Stimulated activated naive B cell treated with anti-CD40 and anti-IgM and Interleukin-4, amounts not matched to agents 10 μg/mL and 1 μg/mL and 100 μg/mL, for 72 hours (primary cell): Measurements from ENCODE around the gene PNPLA7.

Experiments
- ATAC-seq, 2 donors: fragments of 150-1000 bp; cut with Tn5 transposase; replicated peaks; 2 replicates each; pipeline ENCODE4 v1.10.0; 2021; ENCODE audit warnings: moderate library complexity in 1 of 2
- DNase-seq: peaks from one replicate; pipeline ENCODE4 v3.0.0; 2021
- H3K27ac Mint-ChIP-seq: one replicate; pipeline ENCODE4 v1.8.0; 2022; ENCODE audit warnings: mild to moderate bottlenecking, mixed read lengths
- H3K27me3 Mint-ChIP-seq, 2 donors: one replicate each; pipeline ENCODE4 v1.8.0; 2022; ENCODE audit warnings: mixed read lengths in 2 of 2
- H3K36me3 Mint-ChIP-seq, 2 donors: one replicate each; pipeline ENCODE4 v1.8.0; 2022; ENCODE audit warnings: mixed read lengths in 2 of 2, mild to moderate bottlenecking in 1 of 2
- H3K4me1 Mint-ChIP-seq, 2 donors: one replicate each; pipeline ENCODE4 v1.8.0; 2022; ENCODE audit warnings: mixed read lengths in 2 of 2, mild to moderate bottlenecking in 1 of 2
- H3K4me3 Mint-ChIP-seq, 2 donors: one replicate each; pipeline ENCODE4 v1.8.0; 2022; ENCODE audit warnings: mild to moderate bottlenecking in 2 of 2, mixed read lengths in 2 of 2, moderate library complexity in 1 of 2
- H3K9me3 Mint-ChIP-seq, 2 donors: one replicate each; pipeline ENCODE4 v1.8.0; 2022; ENCODE audit warnings: mixed read lengths in 2 of 2, mild to moderate bottlenecking in 1 of 2

PNPLA7 gene

DNA sequence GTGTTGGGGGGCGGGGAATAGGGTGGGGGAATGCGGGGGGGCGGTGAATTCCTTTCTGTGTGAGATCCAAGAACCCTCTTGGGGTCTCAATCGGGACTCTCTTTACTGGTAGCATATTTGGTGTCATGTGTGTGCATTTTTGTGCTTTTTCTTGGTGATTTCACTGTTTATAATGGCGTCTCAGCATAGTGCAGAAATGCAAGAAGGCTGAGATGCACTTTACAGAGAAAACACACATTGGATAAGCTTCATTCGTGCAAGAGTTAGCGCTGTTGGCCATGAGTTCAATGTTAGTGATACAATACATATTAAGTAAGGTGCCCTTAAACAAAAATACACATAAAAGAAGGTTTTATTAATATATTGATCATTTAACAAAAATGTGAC is 108.3 kb downstream of the PNPLA7 start:
- H3K27ac Mint-ChIP-seq: no peak overlapping the region
- H3K9me3 Mint-ChIP-seq: no peaks in the 10 kb centered on the region

DNA sequence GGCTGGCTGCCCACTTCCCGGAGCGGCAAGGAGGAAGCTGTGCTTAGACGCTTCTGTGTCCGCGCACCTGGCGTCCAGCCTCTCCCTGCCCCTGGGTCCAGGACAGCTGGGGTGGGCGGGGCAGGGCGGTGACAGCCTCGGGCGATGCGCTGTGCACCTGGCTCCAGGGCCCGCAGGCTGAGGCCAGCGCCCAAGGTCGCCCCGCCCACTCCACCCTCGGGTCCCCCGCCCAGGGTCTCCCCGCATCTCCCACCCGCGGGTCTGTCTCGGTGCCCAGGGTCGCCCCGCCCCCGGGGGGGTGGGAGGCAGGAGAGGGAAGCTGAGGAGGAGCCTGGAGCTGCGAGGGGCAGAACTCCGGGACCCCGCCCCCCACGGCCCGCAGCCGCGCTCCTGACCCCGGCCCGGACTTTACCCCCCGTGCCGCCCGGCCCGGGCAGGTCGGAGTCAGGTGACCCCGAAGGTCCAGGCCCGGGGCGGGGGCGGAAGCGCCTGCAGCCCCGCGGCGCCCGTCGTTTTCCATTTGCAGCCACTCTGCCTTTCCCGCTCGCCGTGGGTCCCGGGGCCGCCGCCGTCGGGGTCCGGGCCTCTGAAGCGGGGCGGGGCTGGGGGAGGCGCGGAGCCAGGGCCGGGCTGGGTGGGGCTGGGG is 108.8 kb downstream of the PNPLA7 start, which contains the start of gene ENTPD8:
Gene ENTPD8, minus strand, starts transcription at position 69 of the 646 bp plus-strand sequence. CDS start 3,072 bp downstream, outside the sequence.
- DNase-seq (no peak), ATAC-seq (peak; percentile 38 to 43)
- Mint-ChIP-seq H3K4me1 (peaks cover 7 to 16% of the 10 kb centered on the region in 2 donors), H3K9me3 (no peaks in the 10 kb centered on the region), H3K27ac (no peak within 1 kb of the TSS), H3K27me3 (peaks cover 14 to 32% of the 10 kb centered on the region in 2 donors), H3K4me3 (peak within 1 kb of the TSS; percentile 69 to 75), H3K36me3 (no peaks in the 10 kb centered on the region)

More for the DNA sequence above, 108.3 kb downstream of the PNPLA7 start:
- no peak for ATAC-seq
- no peak for DNase-seq
- Mint-ChIP-seq H3K27me3 (peaks cover 14 to 32% of the 10 kb centered on the region in 2 donors), H3K36me3 (peaks cover 0 to under 1% of the 10 kb centered on the region in 2 donors), H3K4me3 (peak overlapping the region; percentile 69 to 75), H3K4me1 (peaks cover 8 to 20% of the 10 kb centered on the region in 2 donors)

DNA sequence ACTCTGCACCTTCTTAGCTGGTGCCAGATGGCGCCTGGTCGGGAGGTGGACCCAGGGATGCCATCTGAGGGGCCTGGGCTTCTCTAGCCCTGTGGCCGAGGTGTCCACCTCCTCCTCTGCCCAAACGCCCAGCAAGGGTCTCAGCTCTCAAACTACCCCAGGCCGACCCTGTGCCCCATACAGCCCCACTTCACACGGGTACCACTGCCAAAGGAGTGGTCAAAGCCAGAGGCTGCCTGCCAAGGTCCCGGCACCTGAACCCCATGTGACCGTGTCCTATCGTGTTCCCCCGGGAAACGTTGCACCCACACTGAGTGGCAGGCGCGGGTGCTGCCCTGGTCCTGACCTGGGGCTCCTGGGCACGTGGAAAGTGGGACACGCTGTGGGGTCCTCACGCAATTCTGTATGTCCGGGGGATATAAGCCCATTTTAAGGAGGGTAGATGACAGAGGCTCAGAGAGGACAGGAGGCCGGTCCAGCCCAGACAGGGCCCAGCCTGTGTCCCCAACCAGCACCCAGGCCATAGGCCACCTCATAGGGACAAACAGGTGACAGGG is 111.0 kb downstream of the PNPLA7 start:
- Mint-ChIP-seq H3K27ac (no peak overlapping the region), H3K4me1 (peaks cover 2 to 5% of the 10 kb centered on the region in 2 donors), H3K36me3 (no peaks in the 10 kb centered on the region), H3K27me3 (peaks cover 14 to 30% of the 10 kb centered on the region in 2 donors), H3K9me3 (no peaks in the 10 kb centered on the region), H3K4me3 (peak overlapping the region in 1 of 2 donors; percentile 48)
- DNase-seq: no peak
- ATAC-seq: no peak

DNA sequence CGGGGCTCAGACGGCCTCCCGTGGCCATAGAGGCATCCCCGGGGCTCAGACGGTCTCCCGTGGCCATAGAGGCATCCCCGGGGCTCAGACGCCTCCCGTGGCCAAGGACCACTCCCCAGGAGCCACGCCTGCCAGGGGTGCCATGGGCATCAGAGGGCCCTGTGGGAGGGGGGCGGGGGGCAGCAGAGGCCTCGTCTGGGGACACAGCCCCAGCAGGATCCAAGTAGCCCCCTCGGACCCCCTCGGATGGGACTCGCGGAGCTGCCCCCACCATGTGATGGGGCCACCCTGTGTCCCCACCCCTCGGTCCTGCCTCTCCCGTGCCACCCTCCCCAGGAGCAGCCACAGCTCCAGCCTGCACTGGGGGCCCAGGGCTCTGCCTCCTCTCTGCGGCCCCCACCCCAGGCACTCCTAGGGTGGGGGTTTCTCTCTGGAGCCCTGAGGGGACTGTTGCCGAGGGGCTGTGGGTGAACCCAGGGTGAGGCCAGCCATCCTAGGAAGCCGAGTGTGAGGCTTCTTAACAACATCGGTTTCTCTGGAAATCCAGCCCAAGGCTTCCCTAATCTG is 111.5 kb downstream of the PNPLA7 start:
- H3K36me3 Mint-ChIP-seq: no peaks in the 10 kb centered on the region
- no peaks in the 10 kb centered on the region for H3K9me3 Mint-ChIP-seq
- ATAC-seq: no peak
- peaks cover 2 to 5% of the 10 kb centered on the region in 2 donors for H3K4me1 Mint-ChIP-seq
- H3K27me3 Mint-ChIP-seq: peaks cover 14 to 25% of the 10 kb centered on the region in 2 donors
- H3K4me3 Mint-ChIP-seq: no peak overlapping the region
- DNase-seq: no peak
- no peak overlapping the region for H3K27ac Mint-ChIP-seq

DNA sequence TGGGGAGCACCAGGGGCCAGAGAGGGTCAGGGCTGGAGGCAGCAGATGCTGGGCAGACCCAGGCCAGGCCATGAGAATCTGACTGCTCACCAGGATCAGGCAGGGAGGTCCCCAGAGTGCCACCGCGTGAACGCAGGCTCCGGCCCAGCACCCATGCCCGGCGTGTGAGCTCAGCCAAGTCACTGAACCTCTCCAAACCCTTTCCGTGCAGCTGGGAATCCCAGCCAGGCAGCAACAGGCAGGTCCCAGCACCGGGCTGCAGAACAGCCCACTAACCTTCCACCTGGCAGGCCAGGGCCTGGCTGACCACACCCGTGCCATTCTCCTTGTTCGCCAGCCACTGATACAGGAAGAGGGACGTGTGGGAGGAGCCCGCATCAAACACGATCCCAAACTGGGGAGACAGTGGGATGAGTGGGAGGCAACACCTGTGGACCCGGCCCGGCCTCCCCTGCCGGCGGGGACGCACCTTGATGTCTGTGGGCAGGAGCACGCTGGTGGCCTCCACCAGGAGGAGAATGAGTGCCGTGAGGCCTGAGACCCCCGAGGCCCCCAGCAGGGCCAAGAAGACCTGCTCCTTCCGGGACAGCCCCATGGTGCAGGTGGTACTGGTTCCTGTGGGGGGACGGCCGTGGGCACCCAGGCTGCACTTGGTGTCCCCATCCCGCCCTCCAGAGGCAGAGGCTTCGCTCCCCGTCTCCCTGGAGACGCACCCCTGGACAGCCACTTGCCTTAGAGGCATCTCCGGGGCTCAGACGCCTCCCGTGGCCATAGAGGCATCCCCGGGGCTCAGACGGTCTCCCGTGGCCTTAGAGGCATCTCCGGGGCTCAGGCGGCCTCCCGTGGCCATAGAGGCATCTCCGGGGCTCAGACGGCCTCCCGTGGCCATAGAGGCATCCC is 112.3 kb downstream of the PNPLA7 start:
- Mint-ChIP-seq H3K9me3 (no peaks in the 10 kb centered on the region), H3K27ac (no peak overlapping the region)

DNA sequence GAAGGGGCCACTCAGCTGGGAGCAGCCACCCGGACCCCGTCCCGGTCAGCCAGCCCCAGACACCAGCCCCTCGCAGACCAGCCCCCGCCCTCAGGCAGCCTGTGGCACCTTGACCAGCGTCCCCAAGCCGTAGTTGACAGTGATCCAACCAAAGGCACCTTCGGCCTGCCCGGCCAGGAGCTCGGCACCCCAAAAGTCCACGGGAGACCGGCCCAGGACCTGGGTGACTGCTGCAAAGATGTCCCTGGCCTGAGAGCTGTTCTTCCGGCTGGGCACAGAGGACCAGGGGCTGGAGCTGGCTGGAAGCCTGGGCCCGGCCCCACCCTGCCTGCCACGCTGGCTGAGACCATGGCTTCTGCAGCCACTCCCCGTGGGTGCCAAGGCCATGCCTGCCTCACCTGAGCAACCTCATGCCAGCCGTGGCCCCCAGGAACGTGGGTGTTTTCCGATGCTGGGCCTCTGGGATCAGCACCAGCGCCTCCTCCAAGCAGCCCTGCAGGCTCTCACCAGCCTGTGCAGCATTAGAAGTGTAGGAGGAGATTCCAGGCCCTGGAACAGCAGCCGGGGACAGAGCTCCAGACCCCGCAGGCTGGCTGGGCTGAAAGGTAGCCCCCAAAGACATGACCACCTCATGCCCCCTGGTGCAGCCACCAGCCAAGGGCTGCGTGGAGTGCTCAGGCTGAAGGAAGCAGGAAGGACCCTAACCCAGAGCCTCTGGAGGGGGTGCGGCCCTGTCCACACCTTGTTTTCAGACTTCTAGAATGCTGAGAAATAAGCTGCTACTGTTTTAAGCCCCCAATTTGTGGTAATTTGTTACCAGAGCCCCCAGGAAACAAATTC is 113.2 kb downstream of the PNPLA7 start:
- peaks cover 2 to 3% of the 10 kb centered on the region in 2 donors for H3K4me1 Mint-ChIP-seq
- H3K4me3 Mint-ChIP-seq: no peak overlapping the region
- peaks cover 9 to 14% of the 10 kb centered on the region in 2 donors for H3K27me3 Mint-ChIP-seq
- H3K27ac Mint-ChIP-seq: no peak overlapping the region
- H3K36me3 Mint-ChIP-seq: no peaks in the 10 kb centered on the region
- no peaks in the 10 kb centered on the region for H3K9me3 Mint-ChIP-seq
- ATAC-seq (no peak), DNase-seq (no peak)

More for the DNA sequence above, 112.3 kb downstream of the PNPLA7 start:
- Mint-ChIP-seq H3K4me3 (no peak overlapping the region), H3K27me3 (peaks cover 14 to 20% of the 10 kb centered on the region in 2 donors), H3K4me1 (peaks cover 2 to 5% of the 10 kb centered on the region in 2 donors), H3K36me3 (no peaks in the 10 kb centered on the region)
- DNase-seq (no peak), ATAC-seq (no peak)

DNA sequence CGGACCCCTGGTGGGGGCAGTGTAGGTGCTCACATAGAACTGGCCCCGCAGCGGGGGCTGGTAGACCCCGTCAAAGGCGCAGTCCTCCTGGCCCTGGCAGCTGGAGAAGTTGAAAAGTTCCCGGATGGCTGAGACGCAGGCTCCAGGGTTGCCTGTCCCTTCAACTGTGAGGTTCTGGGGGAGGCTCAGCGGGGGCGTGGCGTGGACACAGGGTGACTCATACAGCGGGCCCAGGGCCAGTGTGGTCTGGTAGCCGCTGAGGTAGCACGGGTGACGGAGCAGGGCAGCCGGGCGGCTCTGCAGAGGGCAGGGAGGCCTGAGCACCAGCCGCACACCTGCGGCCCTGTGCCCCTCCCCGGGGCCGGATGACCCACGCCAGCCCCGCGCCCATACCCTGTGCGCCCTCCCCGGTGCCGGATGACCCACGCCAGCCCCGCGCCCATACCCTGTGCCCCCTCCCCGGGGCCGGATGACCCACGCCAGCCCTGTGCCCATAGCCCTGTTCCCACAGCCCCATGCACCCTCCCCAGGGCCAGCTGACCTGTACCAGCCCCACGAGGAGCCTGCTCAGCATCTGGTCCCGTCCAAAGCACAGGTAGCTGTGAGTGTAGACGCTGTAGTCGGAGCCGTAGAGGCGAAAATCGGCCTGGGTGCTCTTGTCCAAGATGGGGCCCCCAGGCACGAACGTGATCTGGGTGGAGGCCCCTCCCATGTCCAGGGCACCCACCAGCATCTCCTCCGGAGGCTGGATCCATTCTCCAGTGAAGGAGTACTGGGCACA is 114.0 kb downstream of the PNPLA7 start:
- Mint-ChIP-seq H3K4me1 (no peaks in the 10 kb centered on the region), H3K27me3 (peaks cover 8 to 14% of the 10 kb centered on the region in 2 donors), H3K27ac (no peak overlapping the region), H3K4me3 (no peak overlapping the region), H3K9me3 (no peaks in the 10 kb centered on the region), H3K36me3 (no peaks in the 10 kb centered on the region)
- ATAC-seq: peak; percentile 66 to 71
- DNase-seq: no peak

DNA sequence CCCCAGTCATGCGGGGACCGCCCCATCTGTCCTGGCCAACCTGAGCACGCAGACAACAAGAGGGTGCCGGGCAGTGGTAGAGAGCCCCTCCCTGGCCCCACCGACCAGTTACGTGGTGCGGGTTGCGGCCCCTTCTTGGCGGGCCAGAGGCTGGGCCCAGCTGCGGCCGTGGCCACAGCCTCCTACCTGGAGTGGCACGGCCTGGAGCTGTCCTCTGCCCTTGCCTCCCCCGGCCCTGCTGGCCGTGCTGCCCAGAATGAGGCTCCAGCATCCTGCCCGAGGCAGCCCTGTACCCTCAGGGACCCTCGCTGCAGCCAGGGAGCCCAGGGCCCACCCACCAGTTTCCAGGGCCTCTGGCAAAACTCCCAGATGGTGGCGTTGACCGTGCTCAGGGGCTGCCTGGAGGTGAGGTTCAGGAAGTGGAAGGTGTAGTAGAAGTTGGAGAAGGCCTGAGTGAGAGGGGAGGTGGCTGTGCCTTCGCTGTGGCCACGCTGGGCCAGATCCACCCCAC is 114.8 kb downstream of the PNPLA7 start:
- Mint-ChIP-seq H3K4me1 (peaks cover 0 to 6% of the 10 kb centered on the region in 2 donors), H3K4me3 (no peak overlapping the region), H3K36me3 (no peaks in the 10 kb centered on the region), H3K27ac (no peak overlapping the region), H3K9me3 (no peaks in the 10 kb centered on the region), H3K27me3 (peaks cover 10 to 21% of the 10 kb centered on the region in 2 donors)
- ATAC-seq: no peak
- no peak for DNase-seq

DNA sequence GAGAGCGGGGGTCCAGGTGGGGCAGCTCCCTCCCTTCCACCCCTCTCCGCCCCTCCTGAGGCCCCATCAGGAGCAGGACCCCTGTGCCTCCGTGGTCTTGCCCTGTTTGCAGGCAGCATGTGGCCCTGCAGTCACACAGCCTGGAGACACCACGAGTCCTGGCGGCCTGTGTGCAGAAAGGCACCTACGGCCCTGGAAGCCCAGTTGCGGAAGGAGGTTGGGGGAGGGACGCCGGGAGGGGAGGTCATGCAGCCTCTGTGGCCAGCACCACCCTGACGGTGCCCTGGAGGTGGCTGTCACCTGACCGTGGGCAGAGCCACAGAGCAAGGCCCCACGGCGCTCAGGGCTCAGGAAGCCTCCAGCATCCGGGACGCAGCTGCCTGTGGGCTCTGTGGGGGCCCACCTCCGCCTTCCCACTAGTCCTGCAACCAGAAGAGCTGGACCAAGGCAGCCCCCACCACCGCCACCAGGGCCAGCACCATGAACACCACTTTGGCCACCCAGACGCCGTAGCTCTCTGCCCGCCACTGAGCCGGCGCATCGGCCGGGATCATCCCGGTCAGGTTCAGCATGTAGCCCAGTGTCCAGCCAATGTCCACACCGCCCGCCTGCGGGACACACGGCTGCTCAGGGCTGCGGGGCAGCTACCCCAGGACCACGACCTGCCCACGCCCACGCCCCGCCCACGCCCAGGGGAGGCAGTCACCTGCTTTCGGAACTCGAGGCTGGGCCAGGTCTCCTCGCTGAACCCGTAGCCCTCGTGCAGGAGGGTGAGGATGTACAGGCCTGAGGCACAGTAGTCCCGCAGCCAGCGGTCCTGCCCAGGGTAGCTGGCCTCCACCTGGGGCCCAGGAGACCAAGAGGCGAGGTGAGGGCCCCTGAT is 115.5 kb downstream of the PNPLA7 start:
- Mint-ChIP-seq H3K4me3 (no peak overlapping the region), H3K27me3 (peaks cover 10 to 25% of the 10 kb centered on the region in 2 donors), H3K4me1 (peaks cover 0 to 12% of the 10 kb centered on the region in 2 donors), H3K9me3 (no peaks in the 10 kb centered on the region), H3K27ac (no peak overlapping the region), H3K36me3 (no peaks in the 10 kb centered on the region)
- DNase-seq (no peak), ATAC-seq (no peak)

DNA sequence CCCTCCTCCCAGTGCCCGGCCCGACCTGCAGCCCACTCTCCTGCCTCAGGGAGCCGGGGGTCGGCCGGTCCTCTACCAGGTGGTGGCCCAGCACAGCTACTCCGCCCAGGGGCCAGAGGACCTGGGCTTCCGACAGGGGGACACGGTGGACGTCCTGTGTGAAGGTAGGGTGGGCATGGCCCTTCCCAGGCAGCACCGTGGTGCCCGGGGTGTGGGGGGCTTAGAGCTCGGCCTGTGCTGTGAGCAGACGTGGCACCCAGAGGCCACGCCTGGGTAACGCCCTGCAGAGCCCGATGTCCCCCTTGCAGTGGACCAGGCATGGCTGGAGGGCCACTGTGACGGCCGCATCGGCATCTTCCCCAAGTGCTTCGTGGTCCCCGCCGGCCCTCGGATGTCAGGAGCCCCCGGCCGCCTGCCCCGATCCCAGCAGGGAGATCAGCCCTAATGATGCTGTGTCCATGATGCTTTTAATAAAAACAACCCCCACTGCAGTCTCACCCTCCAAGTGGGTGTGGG is 116.2 kb downstream of the PNPLA7 start:
- Mint-ChIP-seq H3K4me3 (no peak overlapping the region), H3K4me1 (peaks cover 0 to 18% of the 10 kb centered on the region in 2 donors), H3K27me3 (peaks cover 4 to 17% of the 10 kb centered on the region in 2 donors), H3K9me3 (no peaks in the 10 kb centered on the region), H3K36me3 (no peaks in the 10 kb centered on the region), H3K27ac (no peak overlapping the region)
- ATAC-seq (no peak), DNase-seq (no peak)

DNA sequence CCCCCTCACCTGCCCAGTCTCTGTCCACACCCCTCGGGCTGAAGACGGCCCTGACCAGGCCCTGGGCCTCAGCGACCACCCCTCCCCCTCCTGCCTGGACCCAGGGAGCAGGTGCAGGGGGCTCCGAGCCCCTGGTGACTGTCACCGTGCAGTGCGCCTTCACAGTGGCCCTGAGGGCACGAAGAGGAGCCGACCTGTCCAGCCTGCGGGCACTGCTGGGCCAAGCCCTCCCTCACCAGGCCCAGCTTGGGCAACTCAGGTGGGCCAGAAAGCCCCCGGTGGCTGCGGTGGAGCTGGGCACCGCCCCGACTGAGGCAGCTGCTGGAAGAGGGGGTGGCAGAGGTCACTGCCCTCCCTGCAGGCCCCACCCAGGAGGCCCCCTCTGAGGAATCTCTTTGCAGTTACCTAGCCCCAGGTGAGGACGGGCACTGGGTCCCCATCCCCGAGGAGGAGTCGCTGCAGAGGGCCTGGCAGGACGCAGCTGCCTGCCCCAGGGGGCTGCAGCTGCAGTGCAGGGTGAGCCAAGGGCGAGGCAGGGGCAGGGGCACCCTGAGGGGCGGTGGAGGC is 116.8 kb downstream of the PNPLA7 start:
- Mint-ChIP-seq H3K9me3 (no peaks in the 10 kb centered on the region), H3K27ac (no peak overlapping the region), H3K4me3 (no peak overlapping the region), H3K27me3 (peaks cover 4 to 15% of the 10 kb centered on the region in 2 donors), H3K4me1 (peaks cover 2 to 20% of the 10 kb centered on the region in 2 donors), H3K36me3 (no peaks in the 10 kb centered on the region)
- DNase-seq: no peak
- no peak for ATAC-seq
